ENCODE data around the gene SNRK. TPM values are rescaled to one million over a fixed set of nuclear protein-coding genes. Genes with fewer than 3 reads are reported as not detected.

SNRK gene
- total and polyA plus RNA-seq, 4 experiments from 2014 or later = 39.8 to 108 (median 77.1) TPM

- Mint-ChIP-seq H3K4me3 (peak overlapping the region; percentile 93 to 99 (median 98)), H3K27me3 (peaks cover 0 to 2% of the 10 kb centered on the region in 2 donors), H3K9me3 (peaks cover 0 to 2% (median 0%) of the 10 kb centered on the region in 8 donors), H3K36me3 (peaks cover 18 to 34% of the 10 kb centered on the region in 2 donors), H3K27ac (peak overlapping the region; percentile 99 to 100 (median 100)), H3K4me1 (peaks cover 21 to 40% (median 25%) of the 10 kb centered on the region in 4 donors)
- CTCF ChIA-PET (ENCODE audit: partially characterized antibody) = interaction anchor here (0.7 to 2.4 kb wide), 15 partner anchors 9 to 218 kb away, joined by 3 to 16 read pairs (median 5); no protein-coding TSS in a partner anchor
- Histone ChIP-seq H3K4me1 (ENCODE audit: insufficient read depth, low read length) (peaks cover 26% of the 10 kb centered on the region), H3K27ac (ENCODE audit: low read depth, low read length) (peak overlapping the region; percentile 29), H3K9me3 (ENCODE audit: control insufficient read depth in 1 of 2, low read length in 2 of 2) (no peaks in the 10 kb centered on the region), H3K4me3 (ENCODE audit: low read length in 2 of 2) (no peak overlapping the region), H3K36me3 (ENCODE audit: insufficient read depth, low read length) (no peaks in the 10 kb centered on the region), H3K27me3 (ENCODE audit: insufficient read depth, low read length) (no peaks in the 10 kb centered on the region)
- POLR2A ChIA-PET (ENCODE audit: partially characterized antibody) = interaction anchor here (0.6 to 4.0 kb wide), 38 partner anchors 9 to 262 kb away, joined by 3 to 106 read pairs (median 4); no protein-coding TSS in a partner anchor
- intact Hi-C loops (cut with micrococcal nuclease) = loop anchor here (1.0 to 10.0 kb wide), 7 partner anchors 17 to 407 kb away; partner anchors contain the start of genes ABHD5 and POMGNT2
- DNase-seq = no peak
These were observed 696 bp upstream of the SNRK start for GRCh38 chr3:43285644-43286043.

- POLR2A ChIA-PET (ENCODE audit: partially characterized antibody) = interaction anchor here (0.7 to 4.0 kb wide), 34 partner anchors 10 to 263 kb away, joined by 3 to 106 read pairs (median 5); no protein-coding TSS in a partner anchor
- CTCF ChIA-PET (ENCODE audit: partially characterized antibody) = interaction anchor here (0.7 to 2.4 kb wide), 6 partner anchors 10 to 124 kb away, joined by 3 to 16 read pairs (median 7); no protein-coding TSS in a partner anchor
- peak overlapping the region; percentile 94 to 100 (median 97) for H3K27ac Mint-ChIP-seq
- DNase-seq = peak in 3 of 5 donors; percentile 28 to 44 (median 43)
- peaks cover 39% of the 10 kb centered on the region for H3K4me1 ChIP-seq (ENCODE audit: insufficient read depth, low read length)
- peak overlapping the region; percentile 78 for H3K27ac ChIP-seq (ENCODE audit: low read depth, low read length)
- peaks cover 34 to 53% (median 38%) of the 10 kb centered on the region in 4 donors for H3K4me1 Mint-ChIP-seq
- intact Hi-C loops (cut with micrococcal nuclease) = loop anchor here (1.0 to 10.0 kb wide), 9 partner anchors 16 to 405 kb away; partner anchors contain the start of genes ABHD5 and POMGNT2
- no peaks in the 10 kb centered on the region for H3K9me3 ChIP-seq (ENCODE audit: control insufficient read depth in 1 of 2, low read length in 2 of 2)
- H3K36me3 ChIP-seq (ENCODE audit: insufficient read depth, low read length) = no peaks in the 10 kb centered on the region
- peak overlapping the region; percentile 84 to 88 for H3K4me3 ChIP-seq (ENCODE audit: low read length in 2 of 2)
- peaks cover 18 to 41% of the 10 kb centered on the region in 2 donors for H3K36me3 Mint-ChIP-seq
- H3K9me3 Mint-ChIP-seq = peaks cover 0 to 2% (median 0%) of the 10 kb centered on the region in 8 donors
- peaks cover 0 to 2% of the 10 kb centered on the region in 2 donors for H3K27me3 Mint-ChIP-seq
- no peaks in the 10 kb centered on the region for H3K27me3 ChIP-seq (ENCODE audit: insufficient read depth, low read length)
- H3K4me3 Mint-ChIP-seq = peak overlapping the region; percentile 94 to 100 (median 98)
These were observed 630 bp downstream of the SNRK start for GRCh38 chr3:43286841-43287499.

GRCh38 chr3:43287500-43287873 lies 1.1 kb downstream of the SNRK start:
- Histone ChIP-seq H3K27me3 (ENCODE audit: insufficient read depth, low read length) (no peaks in the 10 kb centered on the region), H3K4me3 (ENCODE audit: low read length in 2 of 2) (peak overlapping the region; percentile 84 to 88), H3K9me3 (ENCODE audit: control insufficient read depth in 1 of 2, low read length in 2 of 2) (no peaks in the 10 kb centered on the region), H3K36me3 (ENCODE audit: insufficient read depth, low read length) (no peaks in the 10 kb centered on the region), H3K4me1 (ENCODE audit: insufficient read depth, low read length) (peaks cover 44% of the 10 kb centered on the region), H3K27ac (ENCODE audit: low read depth, low read length) (peak overlapping the region; percentile 78)
- Mint-ChIP-seq H3K36me3 (peaks cover 18 to 41% of the 10 kb centered on the region in 2 donors), H3K4me3 (peak overlapping the region; percentile 94 to 100 (median 98)), H3K27me3 (peaks cover 0 to 2% of the 10 kb centered on the region in 2 donors), H3K27ac (peak overlapping the region; percentile 94 to 100 (median 97)), H3K4me1 (peaks cover 37 to 58% (median 42%) of the 10 kb centered on the region in 4 donors), H3K9me3 (peaks cover 0 to 2% (median 0%) of the 10 kb centered on the region in 8 donors)
- intact Hi-C loops (cut with micrococcal nuclease) = loop anchor here (1.0 to 10.0 kb wide), 7 partner anchors 15 to 405 kb away; partner anchors contain the start of genes ABHD5 and POMGNT2
- CTCF ChIA-PET (ENCODE audit: partially characterized antibody) = interaction anchor here (0.7 to 2.2 kb wide), 5 partner anchors 10 to 125 kb away, joined by 3 to 16 read pairs (median 8); no protein-coding TSS in a partner anchor
- POLR2A ChIA-PET (ENCODE audit: partially characterized antibody) = interaction anchor here (0.7 to 4.0 kb wide), 20 partner anchors 9 to 215 kb away, joined by 3 to 106 read pairs (median 6); no protein-coding TSS in a partner anchor
- no peak for DNase-seq

DNA sequence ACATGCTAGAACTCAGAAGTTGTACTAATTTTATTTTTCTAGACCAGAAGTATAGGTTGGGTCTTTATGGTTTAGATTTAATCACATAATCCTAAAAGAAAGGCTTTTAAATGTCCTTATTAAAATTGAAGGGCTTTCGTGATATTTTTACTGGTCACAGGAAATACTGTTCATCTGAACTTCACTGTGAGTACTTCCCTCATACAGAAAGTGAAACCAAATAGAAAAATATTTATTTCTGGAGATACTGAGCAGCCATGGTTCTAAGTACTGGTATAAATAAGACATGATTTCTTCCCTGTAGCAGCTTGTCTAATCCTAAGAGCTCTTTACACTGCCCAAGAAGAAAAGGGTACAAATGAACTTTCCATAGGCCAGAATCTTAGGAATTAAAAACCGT lies 2.0 kb downstream of the SNRK start:
- peaks cover 0 to 2% of the 10 kb centered on the region in 2 donors for H3K27me3 Mint-ChIP-seq
- ChIA-PET CTCF (ENCODE audit: partially characterized antibody) (interaction anchor here (1.0 to 1.4 kb wide), 3 partner anchors 59 to 127 kb away, joined by 4 to 6 read pairs (median 4); no protein-coding TSS in a partner anchor), POLR2A (ENCODE audit: partially characterized antibody) (interaction anchor here (1.0 to 4.6 kb wide), 6 partner anchors 8 to 126 kb away, joined by 4 to 29 read pairs (median 8); no protein-coding TSS in a partner anchor)
- H3K4me3 ChIP-seq (ENCODE audit: low read length in 2 of 2) = peak overlapping the region; percentile 37 to 84
- DNase-seq = peak in 3 of 5 donors; percentile 41 to 49 (median 48)
- intact Hi-C loops (cut with micrococcal nuclease) = loop anchor here (1.0 to 10.0 kb wide), 3 partner anchors 8 to 404 kb away; partner anchors contain the start of gene ABHD5
- H3K9me3 ChIP-seq (ENCODE audit: control insufficient read depth in 1 of 2, low read length in 2 of 2) = no peaks in the 10 kb centered on the region
- H3K27ac ChIP-seq (ENCODE audit: low read depth, low read length) = peak overlapping the region; percentile 78
- H3K36me3 ChIP-seq (ENCODE audit: insufficient read depth, low read length) = no peaks in the 10 kb centered on the region
- H3K27me3 ChIP-seq (ENCODE audit: insufficient read depth, low read length) = no peaks in the 10 kb centered on the region
- H3K9me3 Mint-ChIP-seq = peaks cover 0 to 2% (median 0%) of the 10 kb centered on the region in 8 donors
- H3K4me1 ChIP-seq (ENCODE audit: insufficient read depth, low read length) = peaks cover 53% of the 10 kb centered on the region
- peak overlapping the region; percentile 94 to 100 (median 97) for H3K27ac Mint-ChIP-seq
- H3K36me3 Mint-ChIP-seq = peaks cover 18 to 45% of the 10 kb centered on the region in 2 donors
- peak overlapping the region; percentile 94 to 100 (median 98) for H3K4me3 Mint-ChIP-seq
- H3K4me1 Mint-ChIP-seq = peaks cover 44 to 67% (median 50%) of the 10 kb centered on the region in 4 donors

GRCh38 chr3:43288850-43289249 lies 2.5 kb downstream of the SNRK start:
- Mint-ChIP-seq H3K36me3 (peaks cover 18 to 45% of the 10 kb centered on the region in 2 donors), H3K9me3 (peaks cover 0 to 2% (median 0%) of the 10 kb centered on the region in 8 donors), H3K27me3 (peaks cover 0 to 2% of the 10 kb centered on the region in 2 donors), H3K4me3 (peak overlapping the region; percentile 94 to 100 (median 98)), H3K4me1 (peaks cover 45 to 72% (median 52%) of the 10 kb centered on the region in 4 donors), H3K27ac (peak overlapping the region; percentile 94 to 100 (median 97))
- Histone ChIP-seq H3K4me3 (ENCODE audit: low read length in 2 of 2) (peak overlapping the region; percentile 37 to 84), H3K4me1 (ENCODE audit: insufficient read depth, low read length) (peaks cover 58% of the 10 kb centered on the region), H3K9me3 (ENCODE audit: control insufficient read depth in 1 of 2, low read length in 2 of 2) (no peaks in the 10 kb centered on the region), H3K27me3 (ENCODE audit: insufficient read depth, low read length) (no peaks in the 10 kb centered on the region), H3K27ac (ENCODE audit: low read depth, low read length) (peak overlapping the region; percentile 78), H3K36me3 (ENCODE audit: insufficient read depth, low read length) (no peaks in the 10 kb centered on the region)
- intact Hi-C loops (cut with micrococcal nuclease) = loop anchor here (1.0 to 10.0 kb wide), 3 partner anchors 7 to 403 kb away; partner anchors contain the start of gene ABHD5
- DNase-seq = peak in 1 of 5 donors; percentile 39
- ChIA-PET POLR2A (ENCODE audit: partially characterized antibody) (interaction anchor here (1.0 to 4.6 kb wide), 6 partner anchors 8 to 126 kb away, joined by 4 to 29 read pairs (median 8); no protein-coding TSS in a partner anchor), CTCF (ENCODE audit: partially characterized antibody) (interaction anchor here (1.0 to 3.9 kb wide), 5 partner anchors 58 to 327 kb away, joined by 3 to 11 read pairs (median 4); no protein-coding TSS in a partner anchor)

DNA sequence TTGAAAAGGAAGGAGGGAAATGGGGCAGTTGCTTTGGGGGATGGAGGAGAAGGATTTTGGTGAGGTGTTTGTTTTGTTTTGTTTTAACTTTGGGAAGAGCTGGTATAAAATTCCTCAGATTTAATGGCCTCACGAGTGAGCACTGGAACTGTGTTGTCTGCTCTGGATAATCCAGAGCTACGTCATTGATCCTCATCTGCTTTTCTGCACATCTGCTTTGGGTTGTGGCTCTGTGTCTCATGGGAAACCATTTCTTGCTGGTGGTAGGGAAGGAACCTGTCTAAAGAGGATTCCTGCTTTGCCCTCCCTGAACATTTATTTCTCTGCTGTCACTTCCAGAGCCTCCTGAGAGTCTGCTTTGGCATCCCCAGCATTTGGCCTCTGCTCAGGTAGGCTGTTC lies 3.1 kb downstream of the SNRK start:
- ChIA-PET CTCF (ENCODE audit: partially characterized antibody) (interaction anchor here (1.0 to 3.9 kb wide), 5 partner anchors 58 to 328 kb away, joined by 3 to 11 read pairs (median 4); no protein-coding TSS in a partner anchor), POLR2A (ENCODE audit: partially characterized antibody) (interaction anchor here (1.1 to 4.6 kb wide), 9 partner anchors 7 to 127 kb away, joined by 3 to 29 read pairs (median 7); no protein-coding TSS in a partner anchor)
- peak overlapping the region; percentile 37 to 84 for H3K4me3 ChIP-seq (ENCODE audit: low read length in 2 of 2)
- H3K36me3 Mint-ChIP-seq = peaks cover 18 to 48% of the 10 kb centered on the region in 2 donors
- H3K9me3 ChIP-seq (ENCODE audit: control insufficient read depth in 1 of 2, low read length in 2 of 2) = no peaks in the 10 kb centered on the region
- H3K27me3 ChIP-seq (ENCODE audit: insufficient read depth, low read length) = no peaks in the 10 kb centered on the region
- H3K27ac ChIP-seq (ENCODE audit: low read depth, low read length) = peak overlapping the region; percentile 78
- no peak for DNase-seq
- no peaks in the 10 kb centered on the region for H3K36me3 ChIP-seq (ENCODE audit: insufficient read depth, low read length)
- H3K4me1 Mint-ChIP-seq = peaks cover 48 to 78% (median 57%) of the 10 kb centered on the region in 4 donors
- peaks cover 63% of the 10 kb centered on the region for H3K4me1 ChIP-seq (ENCODE audit: insufficient read depth, low read length)
- H3K27me3 Mint-ChIP-seq = peaks cover 0 to 2% of the 10 kb centered on the region in 2 donors
- intact Hi-C loops (cut with micrococcal nuclease) = loop anchor here (5.0 to 10.0 kb wide), 2 partner anchors 95 to 403 kb away; partner anchors contain the start of gene ABHD5
- H3K27ac Mint-ChIP-seq = peak overlapping the region; percentile 94 to 100 (median 97)
- H3K9me3 Mint-ChIP-seq = peaks cover 0 to 2% (median 0%) of the 10 kb centered on the region in 8 donors
- H3K4me3 Mint-ChIP-seq = peak overlapping the region; percentile 94 to 100 (median 98)
